Nephron (organoid): ENCODE measurements around the gene GRIN3B.

ENCODE experiments used
- H3K27ac Mint-ChIP-seq, 3 experiments: 2 replicates each; pipeline ENCODE4 v1.8.0; 2020; ENCODE audit warnings: mixed read lengths in 3 of 3, mild to moderate bottlenecking in 2 of 3, moderate library complexity in 1 of 3
- H3K27me3 Mint-ChIP-seq: 2 replicates; pipeline ENCODE4 v1.8.0; 2021; ENCODE audit warnings: low read depth, mild to moderate bottlenecking, moderate library complexity, mixed read lengths
- H3K36me3 Mint-ChIP-seq: 2 replicates; pipeline ENCODE4 v1.8.0; 2020; ENCODE audit warnings: low read depth, mixed read lengths
- H3K4me1 Mint-ChIP-seq: 2 replicates; pipeline ENCODE4 v1.8.0; 2020; ENCODE audit warnings: mixed read lengths
- H3K4me3 Mint-ChIP-seq, 3 experiments: 2 replicates each; pipeline ENCODE4 v1.8.0; 2020; ENCODE audit warnings: mild to moderate bottlenecking in 3 of 3, mixed read lengths in 3 of 3, moderate library complexity in 2 of 3
- H3K9me3 Mint-ChIP-seq: 2 replicates; pipeline ENCODE4 v1.8.0; 2020; ENCODE audit warnings: mixed read lengths
- TF ChIP-seq, protein P1 (sequence below), 3 experiments: fragments of 200-600 bp; sonication (generic); IDR thresholded peaks; one replicate each; pipeline ENCODE4 v1.5.0; 2021; ENCODE audit warnings: antibody characterized with exemption in 3 of 3; ENCODE audit not compliant: unreplicated experiment in 3 of 3

Gene GRIN3B

DNA sequence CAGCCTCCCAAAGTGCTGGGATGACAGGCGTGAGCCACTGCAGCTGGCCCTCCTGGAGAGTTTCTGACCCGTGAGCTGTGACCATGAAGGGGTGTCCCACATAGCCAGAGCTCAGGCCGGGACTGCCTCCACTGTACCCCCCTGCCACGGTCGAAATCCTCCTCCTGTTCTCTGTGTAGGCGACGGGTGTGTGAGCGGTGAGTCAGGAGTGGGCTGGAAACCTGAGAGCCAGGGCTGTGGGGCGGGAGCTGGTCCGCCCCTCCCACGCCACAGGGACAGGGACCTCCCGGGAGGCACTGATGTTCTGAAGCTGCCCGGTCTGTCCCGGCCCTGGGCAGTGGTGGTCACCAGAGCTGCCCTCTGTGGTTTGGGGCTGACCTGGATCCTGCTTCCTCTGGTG lies 12.1 kb upstream of the GRIN3B start:
- TF ChIP-seq, protein P1, sequence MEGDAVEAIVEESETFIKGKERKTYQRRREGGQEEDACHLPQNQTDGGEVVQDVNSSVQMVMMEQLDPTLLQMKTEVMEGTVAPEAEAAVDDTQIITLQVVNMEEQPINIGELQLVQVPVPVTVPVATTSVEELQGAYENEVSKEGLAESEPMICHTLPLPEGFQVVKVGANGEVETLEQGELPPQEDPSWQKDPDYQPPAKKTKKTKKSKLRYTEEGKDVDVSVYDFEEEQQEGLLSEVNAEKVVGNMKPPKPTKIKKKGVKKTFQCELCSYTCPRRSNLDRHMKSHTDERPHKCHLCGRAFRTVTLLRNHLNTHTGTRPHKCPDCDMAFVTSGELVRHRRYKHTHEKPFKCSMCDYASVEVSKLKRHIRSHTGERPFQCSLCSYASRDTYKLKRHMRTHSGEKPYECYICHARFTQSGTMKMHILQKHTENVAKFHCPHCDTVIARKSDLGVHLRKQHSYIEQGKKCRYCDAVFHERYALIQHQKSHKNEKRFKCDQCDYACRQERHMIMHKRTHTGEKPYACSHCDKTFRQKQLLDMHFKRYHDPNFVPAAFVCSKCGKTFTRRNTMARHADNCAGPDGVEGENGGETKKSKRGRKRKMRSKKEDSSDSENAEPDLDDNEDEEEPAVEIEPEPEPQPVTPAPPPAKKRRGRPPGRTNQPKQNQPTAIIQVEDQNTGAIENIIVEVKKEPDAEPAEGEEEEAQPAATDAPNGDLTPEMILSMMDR (IDR thresholded peaks at IDR 0.05; ENCODE audit: unreplicated experiment in 3 of 3): no peak

DNA sequence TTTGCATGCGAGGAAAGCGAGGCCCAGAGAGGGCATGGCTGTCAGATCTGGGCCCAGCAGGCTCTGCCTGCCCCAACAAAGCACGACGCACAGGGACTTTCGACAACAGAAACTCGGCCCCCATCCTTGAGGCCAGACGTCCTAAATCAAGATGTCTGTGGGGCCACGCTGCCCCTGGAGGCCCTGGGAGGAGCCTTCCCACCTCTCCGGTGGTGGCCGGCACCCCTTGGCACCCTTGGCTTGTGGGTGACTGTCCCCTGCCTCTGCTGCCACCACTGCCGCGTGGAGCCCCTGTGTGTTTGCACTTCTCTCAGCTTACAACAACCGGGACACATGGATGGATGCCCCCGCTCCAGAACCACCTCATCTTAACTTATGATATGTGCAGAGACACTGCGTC lies 11.7 kb upstream of the GRIN3B start:
- no peaks in the 10 kb centered on the region for H3K27me3 Mint-ChIP-seq
- TF ChIP-seq, protein P1 (IDR thresholded peaks at IDR 0.05; ENCODE audit: unreplicated experiment in 3 of 3): no peak
- H3K36me3 Mint-ChIP-seq: peaks cover 19% of the 10 kb centered on the region
- H3K9me3 Mint-ChIP-seq: no peaks in the 10 kb centered on the region
- peaks cover 10% of the 10 kb centered on the region for H3K4me1 Mint-ChIP-seq
- peak overlapping the region in 2 of 3 experiments; percentile 23 to 41 for H3K4me3 Mint-ChIP-seq
- no peak overlapping the region for H3K27ac Mint-ChIP-seq

More for the DNA sequence above, 12.1 kb upstream of the GRIN3B start:
- Mint-ChIP-seq H3K4me3 (no peak overlapping the region), H3K4me1 (peaks cover 10% of the 10 kb centered on the region), H3K9me3 (no peaks in the 10 kb centered on the region), H3K27ac (no peak overlapping the region), H3K36me3 (peaks cover 19% of the 10 kb centered on the region), H3K27me3 (no peaks in the 10 kb centered on the region)

DNA sequence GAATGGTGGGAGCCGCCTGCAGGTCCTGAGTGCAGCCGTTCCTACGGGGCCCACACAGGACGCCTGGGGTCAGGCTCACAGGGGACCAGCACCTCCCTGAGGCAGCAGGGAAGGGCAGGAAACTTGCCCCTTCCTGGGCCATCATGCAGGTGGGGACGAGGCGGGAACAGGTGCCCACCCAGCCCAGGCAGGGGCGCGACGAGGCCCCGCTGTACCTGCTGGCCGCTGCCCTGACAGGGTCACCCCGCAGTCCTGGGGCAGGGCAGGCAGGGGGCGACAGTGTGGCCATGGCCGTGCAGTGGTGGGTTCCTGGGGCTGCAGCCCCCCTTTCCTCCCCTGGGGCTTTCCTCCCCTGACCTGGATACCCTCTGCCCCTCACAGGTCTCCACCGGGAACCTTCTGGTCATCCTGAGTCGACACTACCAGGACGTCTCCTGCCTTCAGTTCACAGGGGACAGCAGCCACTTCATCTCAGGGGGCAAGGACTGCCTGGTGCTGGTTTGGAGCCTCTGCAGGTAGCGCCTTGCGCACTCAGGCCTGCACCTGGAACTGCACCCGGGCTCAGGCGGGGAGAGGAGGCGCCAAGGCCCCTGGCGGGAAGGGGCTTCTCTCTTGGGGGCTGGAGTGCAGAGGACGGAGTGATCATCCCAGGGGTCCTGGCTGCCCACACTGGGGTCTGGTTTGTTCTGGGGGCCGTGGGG lies 10.7 kb upstream of the GRIN3B start:
- no peaks in the 10 kb centered on the region for H3K27me3 Mint-ChIP-seq
- no peaks in the 10 kb centered on the region for H3K9me3 Mint-ChIP-seq
- no peak overlapping the region for H3K27ac Mint-ChIP-seq
- H3K4me3 Mint-ChIP-seq: no peak overlapping the region
- peaks cover 7% of the 10 kb centered on the region for H3K4me1 Mint-ChIP-seq
- TF ChIP-seq, protein P1 (IDR thresholded peaks at IDR 0.05; ENCODE audit: unreplicated experiment in 3 of 3): peak in 1 of 3 experiments; percentile 32
- H3K36me3 Mint-ChIP-seq: peaks cover 19% of the 10 kb centered on the region

DNA sequence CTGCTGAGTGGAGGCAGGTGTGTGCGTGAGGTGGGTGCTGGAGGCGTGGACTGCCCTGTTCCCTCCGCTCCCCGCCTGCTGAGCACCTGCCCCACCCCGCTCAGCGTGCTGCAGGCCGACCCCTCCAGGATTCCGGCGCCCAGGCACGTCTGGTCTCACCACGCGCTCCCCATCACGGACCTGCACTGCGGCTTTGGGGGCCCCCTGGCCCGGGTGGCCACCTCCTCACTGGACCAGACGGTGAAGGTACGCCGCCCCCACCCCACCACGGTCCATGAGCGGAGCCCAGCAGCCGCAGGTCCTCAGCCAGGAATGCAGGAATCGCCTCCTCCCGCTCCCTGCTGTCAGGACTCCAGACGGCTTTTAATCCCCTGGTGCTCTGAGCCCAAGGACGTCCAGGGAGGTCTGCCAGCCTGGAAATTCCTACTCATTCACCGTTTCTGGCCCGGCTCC lies 10.1 kb upstream of the GRIN3B start:
- H3K27ac Mint-ChIP-seq: no peak overlapping the region
- TF ChIP-seq, protein P1 (IDR thresholded peaks at IDR 0.05; ENCODE audit: unreplicated experiment in 3 of 3): no peak
- H3K27me3 Mint-ChIP-seq: no peaks in the 10 kb centered on the region
- peaks cover 19% of the 10 kb centered on the region for H3K36me3 Mint-ChIP-seq
- H3K4me1 Mint-ChIP-seq: peaks cover under 1% of the 10 kb centered on the region
- no peaks in the 10 kb centered on the region for H3K9me3 Mint-ChIP-seq
- no peak overlapping the region for H3K4me3 Mint-ChIP-seq

DNA sequence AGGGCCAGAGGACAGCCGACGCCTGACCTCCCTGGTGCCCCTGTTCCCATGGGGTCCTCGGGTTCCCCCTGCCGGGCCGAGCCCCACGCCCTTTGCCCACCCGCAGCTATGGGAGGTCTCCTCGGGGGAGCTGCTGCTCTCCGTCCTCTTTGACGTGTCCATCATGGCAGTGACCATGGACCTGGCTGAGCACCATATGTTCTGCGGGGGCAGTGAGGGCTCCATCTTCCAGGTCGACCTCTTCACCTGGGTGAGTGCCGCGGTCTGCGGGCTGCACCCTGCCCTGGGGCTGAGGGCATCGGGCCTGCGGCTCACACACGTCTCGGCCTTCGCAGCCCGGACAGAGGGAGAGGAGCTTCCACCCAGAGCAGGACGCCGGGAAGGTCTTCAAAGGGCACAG lies 9.5 kb upstream of the GRIN3B start:
- Mint-ChIP-seq H3K27ac (no peak overlapping the region), H3K36me3 (peaks cover 19% of the 10 kb centered on the region), H3K27me3 (peaks cover 4% of the 10 kb centered on the region), H3K4me1 (no peaks in the 10 kb centered on the region), H3K9me3 (no peaks in the 10 kb centered on the region), H3K4me3 (no peak overlapping the region)
- TF ChIP-seq, protein P1 (IDR thresholded peaks at IDR 0.05; ENCODE audit: unreplicated experiment in 3 of 3): no peak
